ENCODE data around the gene IKZF3. TPM values are rescaled to one million over a fixed set of nuclear protein-coding genes. Genes with fewer than 3 reads are reported as not detected.

Gene IKZF3
- total RNA-seq, 2 experiments from 2014 or later: 31.1 to 31.9 TPM

DNA sequence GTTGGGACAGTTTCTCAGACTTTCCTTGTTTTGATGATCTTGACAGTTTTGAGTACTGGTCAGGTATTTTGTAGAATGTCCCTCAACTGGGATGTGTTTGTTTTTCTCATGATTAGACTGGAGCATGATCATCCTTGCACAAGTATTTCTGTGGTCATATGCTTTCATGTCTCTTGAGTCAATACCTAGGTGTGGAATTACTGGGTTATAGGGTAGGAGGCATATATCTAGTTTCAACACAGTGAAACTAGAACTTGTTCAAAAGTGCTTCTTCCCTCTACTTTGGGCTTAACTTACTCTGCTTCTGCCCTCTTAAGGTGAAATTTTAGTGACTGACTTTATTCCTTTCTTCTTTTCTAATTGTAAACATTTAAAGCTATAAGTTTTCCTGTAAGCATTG, 30.1 kb downstream of the IKZF3 start:
- H3K4me1 Mint-ChIP-seq (ENCODE audit: low read depth): peaks cover 2% of the 10 kb centered on the region
- CTCF ChIA-PET: interaction anchor here (0.6 to 1.9 kb wide), 5 partner anchors 12 to 39 kb away, joined by 3 to 11 read pairs (median 3); no protein-coding TSS in a partner anchor
- H3K9me3 Mint-ChIP-seq (ENCODE audit: insufficient read depth): peaks cover 22% of the 10 kb centered on the region
- H3K27ac Mint-ChIP-seq: no peak overlapping the region
- H3K4me3 Mint-ChIP-seq: no peak overlapping the region
- no peak for ATAC-seq
- DNase-seq: no peak
- POLR2A ChIA-PET: no interaction called here
- no peaks in the 10 kb centered on the region for H3K27me3 Mint-ChIP-seq (ENCODE audit: low read depth)
- H3K36me3 Mint-ChIP-seq (ENCODE audit: low read depth): peaks cover 55% of the 10 kb centered on the region

DNA sequence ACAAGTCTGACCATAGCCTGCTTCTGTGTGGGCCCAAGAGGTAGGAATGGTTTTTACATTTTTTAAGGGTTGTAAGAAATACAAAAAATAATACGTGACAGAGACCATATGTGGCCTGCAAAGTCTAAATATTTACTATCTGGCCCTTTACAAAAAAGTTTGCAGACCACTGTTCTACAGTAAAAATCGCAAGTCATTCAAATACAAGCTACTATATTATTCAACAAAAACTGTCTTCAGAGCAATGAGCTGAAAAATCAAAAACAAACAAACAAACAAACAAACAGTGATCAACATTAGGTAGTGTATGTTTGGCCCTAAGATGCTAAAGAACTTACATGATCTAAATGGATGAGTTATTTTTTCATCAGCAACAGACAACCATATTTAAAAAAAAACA, 32.5 kb downstream of the IKZF3 start:
- H3K27ac Mint-ChIP-seq: no peak overlapping the region
- ChIA-PET POLR2A (interaction anchor here (0.7 kb wide), 1 partner anchor 10 kb away, joined by 3 read pairs; no protein-coding TSS in a partner anchor), CTCF (interaction anchor here (1.0 kb wide), 1 partner anchor 18 kb away, joined by 3 read pairs; no protein-coding TSS in a partner anchor)
- ATAC-seq (no peak), DNase-seq (no peak)
- H3K4me1 Mint-ChIP-seq (ENCODE audit: low read depth): peaks cover 2% of the 10 kb centered on the region
- H3K4me3 Mint-ChIP-seq: no peak overlapping the region
- H3K9me3 Mint-ChIP-seq (ENCODE audit: insufficient read depth): peaks cover 10% of the 10 kb centered on the region
- no peaks in the 10 kb centered on the region for H3K27me3 Mint-ChIP-seq (ENCODE audit: low read depth)
- H3K36me3 Mint-ChIP-seq (ENCODE audit: low read depth): peaks cover 59% of the 10 kb centered on the region

DNA sequence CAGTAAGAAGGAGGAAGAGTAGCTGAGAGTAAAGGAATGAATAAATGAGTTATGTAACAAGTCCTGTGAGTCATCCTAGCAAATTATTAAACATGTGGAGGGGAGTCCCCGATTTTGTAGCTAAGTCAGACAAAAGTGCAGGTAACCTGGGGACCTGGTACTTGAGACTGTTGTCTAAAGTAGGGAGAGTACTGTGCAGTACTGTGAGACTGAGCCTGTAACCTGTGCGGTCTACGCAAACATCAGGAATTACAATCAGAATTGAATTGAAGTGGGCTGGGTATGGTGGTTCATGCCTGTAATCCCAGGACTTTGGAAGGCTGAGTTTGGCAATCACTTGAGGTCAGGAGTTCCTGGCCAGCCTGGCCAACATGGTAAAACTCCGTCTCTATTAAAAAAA, 35.7 kb downstream of the IKZF3 start:
- peaks cover 69% of the 10 kb centered on the region for H3K36me3 Mint-ChIP-seq (ENCODE audit: low read depth)
- no peaks in the 10 kb centered on the region for H3K27me3 Mint-ChIP-seq (ENCODE audit: low read depth)
- ATAC-seq (no peak), DNase-seq (no peak)
- H3K4me3 Mint-ChIP-seq: no peak overlapping the region
- CTCF ChIA-PET: interaction anchor here (1.4 kb wide), 1 partner anchor 9 kb away, joined by 5 read pairs; no protein-coding TSS in a partner anchor
- H3K4me1 Mint-ChIP-seq (ENCODE audit: low read depth): peaks cover 5% of the 10 kb centered on the region
- H3K9me3 Mint-ChIP-seq (ENCODE audit: insufficient read depth): peaks cover 10% of the 10 kb centered on the region
- POLR2A ChIA-PET: interaction anchor here (0.9 to 1.0 kb wide), 2 partner anchors 9 to 19 kb away, joined by 3 to 4 read pairs; no protein-coding TSS in a partner anchor
- no peak overlapping the region for H3K27ac Mint-ChIP-seq

DNA sequence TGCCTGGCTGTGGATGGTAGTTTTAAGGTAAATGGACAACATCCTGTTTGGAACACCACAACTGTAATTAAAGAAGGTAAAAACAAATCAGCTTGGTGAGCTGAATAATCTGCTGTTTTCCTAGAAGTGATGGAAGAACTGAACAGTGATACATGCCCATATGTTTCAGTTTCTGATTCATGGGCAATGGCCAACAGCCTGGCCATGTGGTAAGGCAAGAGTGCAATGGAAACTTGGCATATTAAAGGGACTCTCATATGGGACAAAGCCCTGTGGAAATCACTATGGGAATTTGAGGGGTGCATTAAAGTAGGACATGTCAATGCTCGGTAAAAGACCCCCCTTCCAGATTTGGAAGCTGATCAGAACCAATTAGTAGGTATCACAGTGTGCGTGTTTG, 37.8 kb downstream of the IKZF3 start:
- POLR2A ChIA-PET: interaction anchor here (1.3 kb wide), 1 partner anchor 9 kb away, joined by 3 read pairs; no protein-coding TSS in a partner anchor

DNA sequence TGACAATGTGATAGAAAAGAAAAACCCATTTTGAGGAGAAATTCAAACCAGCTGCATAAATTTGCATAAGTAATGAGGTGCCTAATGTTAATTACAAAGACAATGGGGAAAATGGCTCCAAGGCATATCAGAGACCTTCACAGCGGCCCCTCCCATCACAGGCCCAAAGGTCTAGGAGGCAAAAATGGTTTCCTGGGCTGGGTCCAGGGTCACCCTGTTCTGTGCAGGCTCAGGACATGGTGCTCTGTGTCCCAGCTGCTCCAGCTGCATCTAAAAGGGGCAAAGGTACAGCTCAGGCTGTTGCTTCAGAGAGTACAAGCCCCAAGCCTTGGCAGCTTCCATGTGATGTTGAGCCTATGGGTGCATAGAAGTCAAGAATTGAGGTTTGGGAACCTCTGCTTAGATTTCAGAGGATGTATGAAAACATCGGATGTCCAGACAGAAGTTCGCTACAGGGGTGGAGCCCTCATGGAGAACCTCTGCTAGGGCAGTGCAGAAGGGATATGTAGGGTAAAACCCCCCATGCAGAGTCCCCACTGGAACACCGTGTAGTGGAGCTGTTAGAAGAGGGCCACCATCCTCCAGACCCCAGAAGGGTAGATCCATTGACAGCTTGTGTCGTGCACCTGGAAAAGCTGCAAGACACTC, 40.6 kb downstream of the IKZF3 start:
- H3K27ac Mint-ChIP-seq: no peak overlapping the region
- CTCF ChIA-PET: interaction anchor here (1.4 kb wide), 1 partner anchor 22 kb away, joined by 3 read pairs; no protein-coding TSS in a partner anchor
- POLR2A ChIA-PET: no interaction called here
- peaks cover 18% of the 10 kb centered on the region for H3K9me3 Mint-ChIP-seq (ENCODE audit: insufficient read depth)
- DNase-seq: no peak
- H3K36me3 Mint-ChIP-seq (ENCODE audit: low read depth): peaks cover 78% of the 10 kb centered on the region
- H3K27me3 Mint-ChIP-seq (ENCODE audit: low read depth): no peaks in the 10 kb centered on the region
- H3K4me1 Mint-ChIP-seq (ENCODE audit: low read depth): peaks cover 41% of the 10 kb centered on the region
- no peak for ATAC-seq
- no peak overlapping the region for H3K4me3 Mint-ChIP-seq

More for the DNA sequence above, 37.8 kb downstream of the IKZF3 start:
- Mint-ChIP-seq H3K27ac (no peak overlapping the region), H3K27me3 (ENCODE audit: low read depth) (no peaks in the 10 kb centered on the region), H3K4me1 (ENCODE audit: low read depth) (peaks cover 14% of the 10 kb centered on the region), H3K4me3 (no peak overlapping the region), H3K9me3 (ENCODE audit: insufficient read depth) (peaks cover 18% of the 10 kb centered on the region), H3K36me3 (ENCODE audit: low read depth) (peaks cover 80% of the 10 kb centered on the region)
- ATAC-seq (no peak), DNase-seq (no peak)
- CTCF ChIA-PET: no interaction called here

DNA sequence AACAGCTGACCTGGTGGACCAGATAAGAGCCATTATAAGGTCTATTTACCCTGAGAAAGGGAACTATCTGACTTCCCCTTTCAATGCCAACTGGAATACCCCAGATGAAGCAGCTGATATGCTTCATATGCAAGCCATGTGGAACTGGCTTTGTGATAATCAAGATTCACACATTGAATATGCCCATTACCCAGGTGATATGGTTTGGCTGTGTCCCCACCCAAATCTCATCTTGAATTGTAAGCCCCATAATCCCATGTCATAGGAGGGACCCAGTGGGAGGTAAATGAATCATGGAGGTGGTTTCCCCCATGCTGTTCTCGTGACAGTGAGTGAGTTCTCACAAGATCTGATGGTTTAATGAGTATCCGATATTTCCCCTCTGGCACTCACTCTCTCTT, 42.1 kb downstream of the IKZF3 start:
- ATAC-seq: no peak
- no peak overlapping the region for H3K27ac Mint-ChIP-seq

GRCh38 chr17:39820987-39821386, 43.1 kb downstream of the IKZF3 start:
- DNase-seq: no peak
- Mint-ChIP-seq H3K4me3 (no peak overlapping the region), H3K9me3 (ENCODE audit: insufficient read depth) (peaks cover 18% of the 10 kb centered on the region), H3K27ac (peak overlapping the region; percentile 9), H3K4me1 (ENCODE audit: low read depth) (peaks cover 48% of the 10 kb centered on the region), H3K27me3 (ENCODE audit: low read depth) (no peaks in the 10 kb centered on the region), H3K36me3 (ENCODE audit: low read depth) (peaks cover 57% of the 10 kb centered on the region)
- ChIA-PET POLR2A (interaction anchor here (0.9 to 1.7 kb wide), 3 partner anchors 10 to 160 kb away, joined by 3 to 6 read pairs (median 3); partner anchors contain the start of gene PSMD3), CTCF (interaction anchor here (0.8 to 3.6 kb wide), 13 partner anchors 9 to 160 kb away, joined by 3 to 11 read pairs (median 4); partner anchors contain the start of genes IKZF3 and PSMD3)
- no peak for ATAC-seq

More for the DNA sequence above, 42.1 kb downstream of the IKZF3 start:
- CTCF ChIA-PET: interaction anchor here (0.8 to 2.1 kb wide), 7 partner anchors 8 to 55 kb away, joined by 3 to 6 read pairs (median 4); partner anchors contain the start of gene IKZF3
- H3K4me3 Mint-ChIP-seq: no peak overlapping the region
- POLR2A ChIA-PET: interaction anchor here (0.6 to 1.1 kb wide), 2 partner anchors 9 to 104 kb away, joined by 3 read pairs; no protein-coding TSS in a partner anchor
- H3K27me3 Mint-ChIP-seq (ENCODE audit: low read depth): no peaks in the 10 kb centered on the region
- peaks cover 18% of the 10 kb centered on the region for H3K9me3 Mint-ChIP-seq (ENCODE audit: insufficient read depth)
- peaks cover 67% of the 10 kb centered on the region for H3K36me3 Mint-ChIP-seq (ENCODE audit: low read depth)
- no peak for DNase-seq
- peaks cover 53% of the 10 kb centered on the region for H3K4me1 Mint-ChIP-seq (ENCODE audit: low read depth)

GRCh38 chr17:39820541-39820940, 43.6 kb downstream of the IKZF3 start:
- peaks cover 52% of the 10 kb centered on the region for H3K4me1 Mint-ChIP-seq (ENCODE audit: low read depth)
- ATAC-seq (no peak), DNase-seq (no peak)
- H3K27ac Mint-ChIP-seq: peak overlapping the region; percentile 65
- ChIA-PET CTCF (interaction anchor here (0.8 to 3.6 kb wide), 12 partner anchors 9 to 160 kb away, joined by 3 to 11 read pairs (median 4); partner anchors contain the start of genes ORMDL3 and PSMD3), POLR2A (interaction anchor here (0.6 to 1.7 kb wide), 4 partner anchors 23 to 734 kb away, joined by 3 to 6 read pairs (median 3); partner anchors contain the start of gene PSMD3)
- no peaks in the 10 kb centered on the region for H3K27me3 Mint-ChIP-seq (ENCODE audit: low read depth)
- H3K9me3 Mint-ChIP-seq (ENCODE audit: insufficient read depth): peaks cover 16% of the 10 kb centered on the region
- peaks cover 54% of the 10 kb centered on the region for H3K36me3 Mint-ChIP-seq (ENCODE audit: low read depth)
- no peak overlapping the region for H3K4me3 Mint-ChIP-seq

- CTCF ChIA-PET: interaction anchor here (0.6 to 3.6 kb wide), 11 partner anchors 10 to 197 kb away, joined by 3 to 12 read pairs (median 5); partner anchors contain the start of gene GSDMA
- Mint-ChIP-seq H3K4me1 (ENCODE audit: low read depth) (peaks cover 69% of the 10 kb centered on the region), H3K27me3 (ENCODE audit: low read depth) (no peaks in the 10 kb centered on the region), H3K9me3 (ENCODE audit: insufficient read depth) (peaks cover 8% of the 10 kb centered on the region), H3K36me3 (ENCODE audit: low read depth) (peaks cover 42% of the 10 kb centered on the region), H3K4me3 (peak overlapping the region; percentile 47), H3K27ac (peak overlapping the region; percentile 68)
- DNase-seq (no peak), ATAC-seq (no peak)
- POLR2A ChIA-PET: interaction anchor here (1.0 to 1.4 kb wide), 7 partner anchors 10 to 86 kb away, joined by 3 to 5 read pairs (median 4); no protein-coding TSS in a partner anchor
Observed at GRCh38 chr17:39818358-39819000, 45.6 kb downstream of the IKZF3 start.

DNA sequence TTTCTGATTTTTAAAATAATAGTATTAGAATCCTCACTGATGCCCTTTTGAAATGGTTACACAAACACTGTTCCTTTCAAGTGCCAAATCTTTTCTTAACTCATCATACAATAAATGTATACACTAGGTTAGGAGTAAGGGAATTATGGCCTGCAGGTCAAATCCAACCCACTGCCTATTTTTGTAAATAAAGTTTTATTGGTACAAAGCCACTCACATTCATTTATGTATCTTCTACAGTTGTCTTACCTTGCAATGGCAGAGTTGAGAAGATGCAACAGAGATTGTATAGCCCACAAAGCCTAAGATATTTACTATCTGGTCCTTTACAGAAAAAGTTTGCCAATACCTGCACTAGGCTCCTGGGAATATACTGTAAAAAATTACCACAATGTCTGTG, 47.8 kb downstream of the IKZF3 start:
- POLR2A ChIA-PET: no interaction called here
- Mint-ChIP-seq H3K36me3 (ENCODE audit: low read depth) (peaks cover 32% of the 10 kb centered on the region), H3K4me3 (no peak overlapping the region)

DNA sequence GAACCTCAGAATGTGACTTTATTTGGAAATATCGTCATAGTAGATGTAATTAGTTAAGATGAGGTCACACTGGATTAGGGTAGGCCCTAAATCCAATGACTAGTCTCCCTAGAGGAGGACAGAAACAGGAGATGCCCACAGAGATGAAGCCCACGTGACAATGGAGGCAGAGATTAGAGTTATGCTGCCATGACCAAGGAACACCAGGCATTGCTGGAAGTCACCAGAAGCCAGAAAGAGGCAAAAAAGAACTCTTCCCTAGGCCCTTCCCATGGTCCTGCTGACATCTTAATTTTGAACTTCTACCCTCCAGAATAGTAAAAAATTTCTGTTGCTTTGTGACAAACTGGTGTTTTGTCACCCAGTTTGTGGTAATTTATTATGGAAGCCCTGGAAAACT, 49.6 kb downstream of the IKZF3 start:
- H3K27ac Mint-ChIP-seq: peak overlapping the region; percentile 87
- ATAC-seq: no peak
- DNase-seq: no peak
- no peaks in the 10 kb centered on the region for H3K27me3 Mint-ChIP-seq (ENCODE audit: low read depth)
- peak overlapping the region; percentile 46 for H3K4me3 Mint-ChIP-seq
- no peaks in the 10 kb centered on the region for H3K9me3 Mint-ChIP-seq (ENCODE audit: insufficient read depth)
- H3K36me3 Mint-ChIP-seq (ENCODE audit: low read depth): peaks cover 33% of the 10 kb centered on the region
- peaks cover 65% of the 10 kb centered on the region for H3K4me1 Mint-ChIP-seq (ENCODE audit: low read depth)
- CTCF ChIA-PET: interaction anchor here (1.0 to 2.2 kb wide), 6 partner anchors 13 to 47 kb away, joined by 3 to 4 read pairs (median 4); no protein-coding TSS in a partner anchor
- POLR2A ChIA-PET: interaction anchor here (1.0 to 1.1 kb wide), 2 partner anchors 45 to 60 kb away, joined by 3 to 4 read pairs; no protein-coding TSS in a partner anchor

More for the DNA sequence above, 47.8 kb downstream of the IKZF3 start:
- no peaks in the 10 kb centered on the region for H3K27me3 Mint-ChIP-seq (ENCODE audit: low read depth)
- no peaks in the 10 kb centered on the region for H3K9me3 Mint-ChIP-seq (ENCODE audit: insufficient read depth)
- H3K27ac Mint-ChIP-seq: no peak overlapping the region
- ATAC-seq: no peak
- CTCF ChIA-PET: interaction anchor here (0.6 to 1.4 kb wide), 2 partner anchors 9 to 18 kb away, joined by 3 to 4 read pairs; no protein-coding TSS in a partner anchor
- no peak for DNase-seq
- peaks cover 78% of the 10 kb centered on the region for H3K4me1 Mint-ChIP-seq (ENCODE audit: low read depth)

Measured in activated CD8-positive, alpha-beta T cell treated with anti-CD3 and anti-CD28 coated beads, Interleukin-2, amount 10 ng/mL, durations not matched to agents 7 days and 5 days (primary cell).